Measurements from ENCODE around the gene NBEA.
"Not testable (repeated sequence)": the region's sequence is repeated elsewhere in the genome, so short reads cannot be mapped to it uniquely, and the experiment has no call there.

Gene NBEA

DNA sequence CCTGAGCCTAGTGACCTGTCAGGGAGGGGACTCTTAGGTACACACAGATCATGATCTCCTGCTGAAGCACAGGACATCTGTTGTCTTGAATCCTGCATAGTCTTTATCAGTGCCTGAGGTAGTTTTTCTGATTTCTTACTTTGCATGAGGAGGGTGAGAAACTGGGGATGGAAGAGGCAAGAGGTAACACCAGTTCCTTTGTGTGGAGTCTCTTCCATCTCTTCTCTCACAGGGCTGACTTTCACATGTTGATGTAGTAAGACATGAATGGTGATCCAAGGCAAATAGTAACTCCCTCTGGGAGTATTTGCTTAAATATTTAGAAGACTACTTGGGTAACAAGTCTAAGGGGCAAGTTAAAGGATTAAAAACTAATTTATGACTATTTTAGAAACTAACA is 9.5 kb downstream of the NBEA start:
- no peak for DNase-seq (ENCODE audit: low read depth in 1 of 2, low spot score in 1 of 2)

DNA sequence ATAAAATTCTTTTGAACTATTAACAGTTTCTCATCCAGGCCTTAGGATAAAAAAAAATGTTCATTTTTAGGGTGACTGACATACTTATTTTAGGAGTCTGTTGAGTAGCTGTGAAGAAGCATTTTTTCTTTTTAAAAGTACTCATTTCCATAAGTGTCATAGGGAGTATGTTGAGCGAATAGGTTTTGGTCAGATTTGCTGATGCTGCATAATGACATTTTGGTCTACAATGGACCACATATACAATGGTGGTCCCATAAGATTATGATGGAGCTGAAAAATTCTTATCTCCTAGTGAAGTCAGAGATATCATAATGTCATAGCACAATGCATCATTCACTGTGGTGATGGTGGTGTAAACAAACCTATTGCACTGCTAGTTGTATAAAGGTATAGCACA is 17.4 kb downstream of the NBEA start:
- DNase-seq (ENCODE audit: low read depth in 1 of 2, low spot score in 1 of 2), result no peak

DNA sequence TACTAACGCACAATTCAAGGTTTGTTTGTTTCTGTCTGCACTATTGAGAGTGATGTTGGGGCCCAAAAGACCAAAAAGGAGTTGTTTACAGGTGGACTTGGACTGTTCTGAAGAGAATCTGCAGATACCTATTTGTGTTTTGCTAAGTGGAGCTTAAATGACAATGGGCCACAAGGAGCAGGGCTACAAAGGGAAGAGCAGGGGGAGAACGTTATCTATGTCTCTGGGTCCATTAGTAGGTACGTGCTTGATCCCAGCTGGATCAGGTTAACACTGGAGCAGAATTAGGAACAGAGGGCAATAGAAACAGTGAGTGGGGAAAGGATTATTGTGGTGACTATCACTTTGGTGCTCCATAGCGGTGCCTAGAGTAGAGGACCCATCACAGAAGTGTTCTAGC is 22.5 kb downstream of the NBEA start:
- no peak for DNase-seq (ENCODE audit: low read depth in 1 of 2, low spot score in 1 of 2)

DNA sequence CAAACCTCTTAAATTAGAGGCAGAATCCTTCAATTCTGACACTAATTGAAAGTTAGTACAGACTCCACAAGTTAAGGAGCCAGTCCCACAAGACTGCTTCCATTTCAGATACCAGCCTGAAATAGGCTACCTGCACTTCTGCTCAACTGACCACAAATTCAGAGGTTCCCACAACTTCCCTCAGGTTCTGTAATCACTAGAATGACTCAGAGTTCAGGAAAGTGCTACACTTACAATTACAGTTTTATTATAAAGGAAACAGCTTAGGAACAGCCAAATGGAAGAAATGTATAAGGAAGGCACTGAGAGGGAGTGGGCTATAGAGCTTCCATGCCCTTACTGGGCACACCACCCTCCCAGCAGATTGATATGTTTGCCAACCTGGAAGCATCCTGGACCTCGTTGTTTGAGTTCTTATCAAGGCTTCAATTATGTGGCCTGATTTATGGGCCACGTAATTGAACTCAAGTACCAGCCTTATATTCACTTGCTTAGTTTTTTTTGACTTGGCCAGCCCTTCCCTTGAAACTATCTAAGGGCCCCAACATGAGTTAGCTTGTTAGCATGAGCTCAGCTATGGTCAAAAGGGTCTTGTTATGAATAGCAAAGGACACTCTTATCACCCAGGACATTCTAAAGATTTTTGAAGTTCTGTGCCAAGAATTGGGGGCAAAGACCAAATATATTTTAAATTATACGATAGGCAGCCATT is 25.9 kb downstream of the NBEA start:
- DNase-seq (ENCODE audit: low read depth in 1 of 2, low spot score in 1 of 2), result no peak

DNA sequence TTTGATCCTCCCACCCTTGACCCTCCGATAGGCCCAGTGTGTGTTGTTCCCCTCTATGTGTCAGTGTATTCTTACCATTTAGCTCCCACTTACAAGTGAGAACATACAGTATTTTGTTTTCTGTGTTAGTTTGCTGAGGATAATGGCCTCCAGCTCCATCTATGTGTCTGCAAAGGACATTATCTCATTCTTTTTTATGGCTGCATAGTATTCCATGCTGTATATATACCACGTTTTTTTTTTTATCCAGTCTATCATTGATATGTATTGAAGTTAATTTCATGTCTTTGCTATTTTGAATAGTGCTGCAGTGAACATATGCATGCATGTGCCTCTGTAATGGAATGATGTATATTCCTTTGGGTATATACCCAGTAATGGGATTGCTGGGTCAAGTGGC is 27.5 kb downstream of the NBEA start:
- not testable (repeated sequence) for DNase-seq (ENCODE audit: low read depth in 1 of 2, low spot score in 1 of 2)

DNA sequence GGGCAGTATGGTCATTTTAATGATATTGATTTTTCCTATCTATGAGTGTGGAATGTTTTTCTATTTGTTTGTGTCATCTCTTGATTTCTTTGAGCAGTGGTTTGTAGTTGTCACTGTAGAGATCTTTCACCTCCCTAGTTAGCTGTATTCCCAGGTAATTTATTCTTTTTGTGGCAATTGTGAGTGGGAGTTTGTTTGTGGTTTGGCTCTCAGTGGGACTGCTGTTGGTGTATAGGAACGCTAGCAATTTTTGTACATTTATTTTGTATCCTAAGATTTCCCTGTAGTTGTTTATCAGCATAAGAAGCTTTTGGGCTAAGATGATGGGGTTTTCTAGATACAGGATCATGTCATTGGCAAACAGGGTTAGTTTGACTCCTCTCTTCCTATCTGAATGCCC is 28.9 kb downstream of the NBEA start:
- DNase-seq (ENCODE audit: low read depth in 1 of 2, low spot score in 1 of 2), result no peak

DNA sequence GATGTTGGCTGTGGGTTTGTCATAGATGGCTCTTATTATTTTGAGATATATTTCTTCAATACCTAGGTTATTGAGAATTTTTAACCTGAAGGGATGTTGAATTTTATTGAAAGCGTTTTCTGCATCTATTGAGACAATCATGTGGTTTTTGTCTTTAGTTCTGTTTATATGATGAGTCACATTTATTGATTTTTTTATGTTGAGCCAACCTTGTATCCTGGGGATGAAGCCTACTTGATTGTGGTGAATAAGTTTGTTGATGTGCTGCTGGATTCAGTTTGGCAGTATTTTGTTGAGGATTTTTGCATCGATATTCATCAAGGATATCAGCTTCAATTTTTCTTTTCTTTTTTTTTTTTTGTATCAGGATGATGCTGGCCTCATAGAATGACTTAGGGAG is 29.4 kb downstream of the NBEA start:
- DNase-seq (ENCODE audit: low read depth in 1 of 2, low spot score in 1 of 2), result no peak

DNA sequence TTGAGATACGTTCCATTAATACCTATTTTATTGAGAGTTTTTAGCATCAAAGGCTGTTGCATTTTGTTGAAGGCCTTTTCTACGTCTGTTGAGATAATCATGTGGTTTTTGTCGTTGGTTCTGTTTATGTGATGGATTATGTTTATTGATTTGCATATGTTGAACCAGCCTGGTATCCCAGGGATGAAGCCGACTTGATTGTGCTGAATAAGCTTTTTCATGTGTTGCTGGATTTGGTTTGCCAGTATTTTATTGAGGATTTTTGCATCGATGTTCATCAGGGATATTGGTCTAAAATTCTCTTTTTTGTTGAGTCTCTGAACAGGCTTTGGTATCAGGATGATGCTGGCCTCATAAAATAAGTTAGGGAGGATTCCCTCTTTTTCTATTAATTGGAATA is 43.1 kb downstream of the NBEA start:
- DNase-seq (ENCODE audit: low read depth in 1 of 2, low spot score in 1 of 2), result not testable (repeated sequence)

DNA sequence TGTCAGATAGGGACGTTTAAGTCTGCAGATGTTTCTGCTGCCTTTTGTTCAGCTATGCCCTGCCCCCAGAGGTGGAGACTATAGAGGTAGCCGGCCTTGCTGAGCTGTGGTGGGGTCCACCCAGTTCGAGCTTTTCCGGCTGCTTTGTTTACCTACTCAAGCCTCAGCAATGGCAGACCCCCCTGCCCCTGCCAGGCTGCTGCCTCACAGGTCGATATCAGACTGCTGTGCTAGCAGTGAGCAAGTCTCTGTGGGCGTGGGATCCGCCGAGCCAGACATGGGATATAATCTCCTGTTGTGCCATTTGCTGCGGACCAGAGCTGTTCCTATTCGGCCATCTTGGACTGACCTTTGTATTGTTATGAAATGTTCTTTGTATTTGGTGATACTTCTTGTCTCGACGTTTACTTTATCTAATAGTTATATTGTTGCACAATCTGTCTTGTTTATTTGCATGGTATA is 46.3 kb downstream of the NBEA start:
- no peak for DNase-seq (ENCODE audit: low read depth in 1 of 2, low spot score in 1 of 2)

DNA sequence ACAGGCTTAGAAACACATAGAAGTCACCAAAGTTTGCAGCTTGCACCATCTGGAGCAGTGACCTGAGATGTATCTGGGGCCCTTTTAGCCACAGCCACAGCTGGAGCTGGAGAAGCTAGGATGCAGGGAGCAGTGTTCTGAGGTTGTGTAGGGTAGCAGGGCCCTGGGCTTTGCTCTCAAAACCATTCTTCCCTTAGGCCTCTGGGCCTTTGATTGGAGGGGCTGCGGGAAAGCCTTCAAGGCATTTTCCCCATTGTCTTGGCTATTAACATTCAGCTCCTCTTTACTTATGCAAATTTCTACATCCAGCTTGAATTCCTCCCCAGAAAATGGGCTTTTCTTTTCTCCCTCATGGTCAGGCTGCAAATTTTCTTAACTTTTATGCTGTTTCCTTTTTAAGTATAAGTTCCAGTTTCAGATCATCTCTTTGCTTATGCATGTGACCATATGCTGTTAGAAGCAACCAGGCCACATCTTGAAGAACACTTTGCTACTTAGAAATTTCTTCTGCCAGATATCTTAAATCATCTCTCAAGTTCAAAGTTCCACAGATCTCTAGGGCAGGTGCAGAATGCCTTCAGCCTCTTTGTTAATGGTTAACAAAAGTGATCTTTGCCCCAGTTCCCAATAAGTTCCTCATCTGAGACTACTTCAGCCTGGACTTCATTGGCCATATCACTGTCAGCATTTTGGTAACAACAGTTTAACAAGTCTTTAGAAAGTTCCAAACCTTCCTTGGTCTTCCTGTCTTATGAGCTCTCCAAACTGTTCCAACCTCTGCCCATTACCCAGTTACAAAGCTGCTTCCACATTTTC is 48.5 kb downstream of the NBEA start:
- DNase-seq (ENCODE audit: low read depth in 1 of 2, low spot score in 1 of 2), result no peak

DNA sequence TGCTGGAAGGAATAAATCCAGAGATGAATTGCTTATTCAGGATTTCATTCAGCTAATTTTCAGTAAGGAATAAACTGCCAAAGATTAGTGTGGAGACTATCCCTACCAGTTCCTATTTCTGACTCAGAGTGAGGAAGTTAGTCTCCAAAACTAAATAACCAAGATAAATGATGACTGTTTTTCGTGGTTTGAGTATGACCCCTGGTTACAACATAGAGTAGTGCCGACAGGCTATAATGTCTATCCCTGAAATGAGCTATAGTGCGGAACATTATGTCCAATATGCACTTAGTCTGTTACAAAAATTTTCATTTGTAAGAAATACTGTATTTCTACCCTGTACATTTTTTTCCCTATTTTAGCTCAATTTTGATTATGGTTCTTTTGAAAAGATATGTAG is 51.4 kb downstream of the NBEA start:
- no peak for DNase-seq (ENCODE audit: low read depth in 1 of 2, low spot score in 1 of 2)

DNA sequence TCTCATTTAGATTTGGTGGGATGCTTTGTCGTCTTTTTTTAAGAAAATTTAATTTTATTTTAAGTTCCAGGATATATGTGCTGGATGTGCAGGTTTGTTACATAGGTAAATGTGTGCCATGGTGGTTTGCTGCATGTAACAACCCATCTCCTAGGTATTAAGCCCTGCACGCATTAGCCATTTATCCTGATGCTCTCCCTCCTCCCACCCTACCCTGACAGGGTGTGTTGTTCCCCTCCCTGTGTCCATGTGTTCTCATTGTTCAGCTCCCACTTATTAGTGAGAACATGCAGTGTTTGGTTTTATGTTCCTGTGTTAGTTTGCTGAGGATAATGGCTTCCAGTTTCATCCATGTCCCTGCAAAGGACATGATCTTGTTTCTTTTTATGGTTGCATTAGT is 61.7 kb downstream of the NBEA start:
- DNase-seq (ENCODE audit: low read depth in 1 of 2, low spot score in 1 of 2), result not testable (repeated sequence)

DNA sequence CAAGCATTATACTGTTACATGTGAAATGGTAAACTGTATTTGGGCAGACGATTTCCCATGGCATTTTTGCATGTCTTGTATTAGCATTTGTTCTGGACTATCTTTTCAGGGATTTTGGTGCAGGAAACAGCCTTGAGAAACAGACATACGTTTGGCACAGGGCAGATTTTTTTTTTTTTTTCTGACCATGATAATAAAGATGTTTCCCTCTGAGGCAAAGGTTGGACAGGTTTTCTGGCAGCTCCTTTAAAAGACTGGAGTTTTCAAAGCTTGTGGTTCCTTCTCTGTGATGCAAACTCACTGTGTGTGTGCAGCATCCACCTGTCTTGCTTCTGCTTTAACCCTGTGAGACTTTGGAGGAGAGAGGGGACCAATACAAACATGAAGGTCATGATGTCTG is 63.0 kb downstream of the NBEA start:
- no peak for DNase-seq (ENCODE audit: low read depth in 1 of 2, low spot score in 1 of 2)

DNA sequence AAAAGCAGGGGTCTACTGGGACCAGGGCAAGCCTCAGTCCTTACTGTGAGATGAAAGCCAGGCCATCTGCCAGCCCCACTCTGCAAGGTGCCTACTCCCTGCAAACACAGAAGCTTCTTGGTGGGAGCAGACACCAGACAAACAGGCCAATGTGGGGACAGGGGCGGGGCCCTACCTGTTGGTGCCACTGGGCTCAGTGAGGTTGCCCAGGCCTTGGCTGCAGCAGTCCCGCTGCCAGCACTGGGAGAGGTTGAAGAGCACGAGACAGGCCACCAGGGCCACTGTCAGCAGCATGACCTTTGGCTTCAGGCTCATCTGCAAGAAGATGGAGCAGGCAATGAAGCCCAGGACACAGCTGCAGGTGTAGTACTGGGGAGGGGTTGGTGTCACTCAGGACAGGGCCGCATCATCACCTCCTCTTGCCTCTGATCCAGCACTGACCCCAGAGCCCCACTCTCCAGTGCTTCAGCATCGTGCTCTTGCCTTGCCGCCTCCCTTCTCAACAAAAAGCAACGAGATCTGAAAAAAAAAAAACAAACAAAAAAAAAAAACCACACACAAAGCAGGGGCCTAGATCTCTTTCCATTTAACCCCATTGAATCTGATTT is 72.6 kb downstream of the NBEA start:
- no peak for DNase-seq (ENCODE audit: low read depth in 1 of 2, low spot score in 1 of 2)

DNA sequence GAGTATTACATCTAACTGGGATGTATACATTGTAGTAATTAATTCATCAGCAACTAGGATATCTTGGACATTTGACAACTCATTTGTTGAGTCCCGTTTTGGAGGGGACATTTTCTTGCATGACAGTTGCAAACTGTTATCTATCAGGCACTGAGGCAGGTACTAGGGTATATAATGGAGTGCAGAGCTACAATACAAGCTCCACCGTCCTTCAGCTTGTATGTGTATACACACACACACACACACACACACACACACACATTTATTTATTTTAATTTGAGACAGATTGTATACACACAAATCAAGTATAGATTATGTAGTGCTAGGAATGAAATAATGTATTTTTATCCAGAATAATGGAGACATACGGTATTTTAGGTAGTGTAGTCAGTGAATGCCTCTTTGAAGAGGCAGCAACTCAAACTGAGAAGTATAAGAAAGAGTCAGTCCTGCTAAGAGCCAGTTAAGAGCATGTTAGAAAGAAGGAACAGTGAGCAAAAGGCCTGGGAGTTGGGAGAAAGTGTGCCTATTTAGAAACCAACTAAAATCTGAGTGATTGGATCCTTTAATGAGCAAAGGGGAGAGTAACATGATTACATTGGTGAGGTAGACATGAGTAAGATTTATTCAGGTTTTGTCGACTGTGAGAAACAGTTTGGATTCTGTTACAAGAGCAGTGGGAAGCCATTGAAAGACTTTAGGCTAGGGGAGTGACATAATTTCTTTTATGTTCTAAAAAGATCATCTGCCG is 74.5 kb downstream of the NBEA start:
- no peak for DNase-seq (ENCODE audit: low read depth in 1 of 2, low spot score in 1 of 2)

DNA sequence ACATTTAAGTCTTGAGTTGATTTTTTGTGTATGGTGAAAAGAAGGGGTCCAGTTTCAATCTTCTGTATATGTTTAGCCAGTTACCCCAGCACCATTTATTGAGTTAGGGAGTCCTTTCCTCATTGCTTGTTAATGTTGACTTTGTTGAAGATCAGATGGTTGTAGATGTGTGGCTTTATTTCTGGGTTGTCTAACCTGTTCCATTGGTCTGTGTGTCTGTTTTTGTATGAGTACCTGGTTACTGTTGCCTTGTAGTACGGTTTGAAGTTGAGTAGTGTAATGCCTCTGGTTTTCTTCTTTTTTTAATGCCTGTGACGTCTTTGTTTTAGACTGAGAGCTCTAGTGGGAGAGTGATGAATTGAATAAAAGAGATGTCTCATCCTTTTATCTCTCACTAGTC is 83.2 kb downstream of the NBEA start:
- DNase-seq (ENCODE audit: low read depth in 1 of 2, low spot score in 1 of 2), result no peak

DNA sequence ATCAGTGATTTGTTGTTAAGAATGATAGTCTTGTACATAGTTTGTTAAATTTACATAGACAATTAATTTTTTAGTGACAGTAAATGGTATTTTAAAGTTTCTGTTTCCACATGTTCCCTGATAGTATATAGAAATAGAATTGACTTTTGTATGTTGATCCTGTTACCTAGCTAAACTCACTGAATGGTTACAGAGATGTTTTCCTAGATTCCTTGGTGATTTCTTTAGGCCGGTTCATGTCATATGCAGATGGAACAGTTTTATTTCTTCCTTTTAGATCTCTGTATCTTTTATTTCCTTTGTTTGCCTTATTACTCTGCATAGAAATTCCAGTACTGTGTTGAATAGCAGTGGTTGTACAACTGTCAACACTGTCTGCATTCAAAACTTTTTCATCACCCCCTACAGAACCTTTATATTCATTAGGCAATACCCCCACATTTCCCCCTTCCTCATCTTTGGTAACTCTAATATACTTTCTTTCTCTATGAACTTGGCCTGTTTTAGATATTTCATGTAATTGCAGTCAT is 86.3 kb downstream of the NBEA start:
- no peak for DNase-seq (ENCODE audit: low read depth in 1 of 2, low spot score in 1 of 2)

DNA sequence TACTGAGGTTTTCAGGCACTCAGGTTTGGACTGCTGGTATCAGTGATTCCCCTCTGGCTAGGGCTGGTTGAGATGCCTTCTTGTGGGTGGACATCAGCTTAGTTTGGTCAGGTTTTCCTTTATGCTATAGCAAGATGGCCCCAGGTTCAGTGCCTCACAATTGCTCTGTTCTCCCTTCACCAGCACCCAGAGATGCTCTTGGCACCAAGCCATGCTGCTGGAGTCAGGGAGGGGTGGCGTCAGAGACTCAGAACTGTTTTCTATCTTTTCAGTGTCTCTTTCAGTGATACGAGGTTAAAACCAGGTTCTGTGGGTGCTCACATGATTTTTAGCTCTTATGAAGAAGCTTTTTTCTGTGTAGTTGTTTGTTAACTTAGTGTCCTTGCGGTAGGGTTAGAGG is 96.9 kb downstream of the NBEA start:
- DNase-seq (ENCODE audit: low read depth in 1 of 2, low spot score in 1 of 2), result no peak

DNA sequence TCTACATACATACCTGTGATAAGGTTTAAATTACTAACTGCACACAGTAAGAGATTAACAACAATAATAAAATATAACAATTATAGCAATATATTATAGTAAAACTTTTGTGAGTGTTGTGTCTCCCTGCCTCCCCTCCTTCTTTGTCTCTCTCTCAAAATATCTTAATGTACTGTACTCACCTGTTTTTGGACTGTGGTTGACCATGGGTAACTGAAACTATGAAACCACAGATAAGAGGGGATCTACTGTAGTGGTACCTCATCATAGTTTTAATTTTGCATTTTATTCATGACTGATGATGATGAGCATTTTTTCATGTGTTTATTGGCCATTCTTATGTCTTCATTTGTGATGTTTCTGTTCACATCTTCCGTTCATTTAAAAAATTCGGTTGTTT is 104.5 kb downstream of the NBEA start:
- DNase-seq (ENCODE audit: low read depth in 1 of 2, low spot score in 1 of 2), result no peak

DNA sequence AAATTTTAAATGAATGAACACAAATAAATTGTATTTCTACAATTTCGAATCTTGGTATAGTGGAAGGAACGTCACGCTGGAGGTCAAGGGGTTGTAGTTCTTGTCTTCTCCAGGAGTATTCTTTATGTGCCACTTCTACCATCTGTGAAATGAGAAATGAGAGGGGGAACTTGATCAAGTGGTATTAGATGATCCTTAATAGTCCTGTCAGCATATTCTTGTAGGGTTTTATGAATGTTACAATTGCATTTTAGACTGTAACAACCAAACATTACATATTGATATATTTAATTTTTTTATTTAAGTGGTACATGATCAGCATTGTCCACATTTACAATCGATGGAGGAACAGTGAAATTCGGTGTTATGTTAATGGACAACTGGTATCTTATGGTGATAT is 113.6 kb downstream of the NBEA start:
- DNase-seq (ENCODE audit: low read depth in 1 of 2, low spot score in 1 of 2), result no peak

DNA sequence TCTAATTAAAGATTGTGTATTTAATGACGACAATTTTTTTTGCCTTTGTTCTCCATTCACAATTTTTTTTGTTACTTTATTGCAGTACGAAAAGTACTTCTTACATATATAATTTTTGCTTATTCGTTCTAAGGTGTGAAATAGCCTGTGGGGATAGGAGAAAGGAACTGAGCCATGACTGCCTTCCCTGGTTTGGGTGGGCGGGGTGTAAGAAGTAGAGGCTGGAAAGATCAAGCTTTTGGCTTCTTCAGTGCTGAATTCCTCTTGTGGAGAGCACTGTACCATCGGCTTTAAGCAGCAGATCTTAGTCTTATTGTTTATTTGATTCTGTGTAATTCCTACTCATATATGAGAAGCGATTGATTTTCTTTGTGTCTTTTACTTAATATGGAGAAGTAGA is 115.8 kb downstream of the NBEA start:
- DNase-seq (ENCODE audit: low read depth in 1 of 2, low spot score in 1 of 2), result no peak
